NCI-H69 (cell line): ENCODE results near the gene NEBL.

Source experiments
- DNase-seq: peaks from one replicate; lab custom pipeline; 2025; lab: John Stamatoyannopoulos, UW

The NEBL gene

DNA sequence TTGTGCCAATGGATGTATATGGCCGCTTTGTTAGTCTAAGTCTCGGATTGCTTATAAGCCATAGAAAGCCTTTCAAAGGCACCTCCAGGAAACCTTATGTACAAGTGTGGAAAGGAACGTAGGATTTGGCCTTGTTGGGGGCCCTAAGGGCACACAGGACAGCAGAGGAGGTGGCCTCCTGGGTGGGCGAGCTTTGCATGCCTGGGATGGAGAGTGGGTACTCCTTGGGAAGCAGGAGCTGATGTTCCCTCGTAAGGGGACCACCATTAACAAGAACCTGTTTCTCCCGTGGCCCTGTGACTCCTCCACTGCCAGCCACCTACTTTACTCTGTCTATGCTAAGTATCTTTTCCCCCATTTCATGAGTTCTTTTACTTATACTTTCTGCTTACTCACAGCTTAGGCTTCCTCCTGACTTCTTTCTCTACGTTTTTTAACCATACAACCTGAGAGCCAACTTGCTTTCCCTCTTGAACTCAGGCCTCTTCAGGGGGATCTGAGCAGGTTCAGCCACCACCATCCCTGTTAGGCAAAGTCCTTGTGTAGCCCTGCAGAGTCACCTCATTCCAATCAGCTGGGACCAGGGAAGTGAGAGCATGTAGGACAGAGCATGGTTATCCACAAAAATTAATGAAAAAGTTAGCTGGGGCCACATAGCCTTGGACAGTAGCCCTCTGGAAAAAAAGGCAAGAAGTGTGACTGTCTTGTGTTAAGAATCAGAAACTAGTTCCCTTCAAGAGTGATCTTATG is 118.9 kb downstream of the NEBL start:
- DNase-seq = peak; percentile 33

DNA sequence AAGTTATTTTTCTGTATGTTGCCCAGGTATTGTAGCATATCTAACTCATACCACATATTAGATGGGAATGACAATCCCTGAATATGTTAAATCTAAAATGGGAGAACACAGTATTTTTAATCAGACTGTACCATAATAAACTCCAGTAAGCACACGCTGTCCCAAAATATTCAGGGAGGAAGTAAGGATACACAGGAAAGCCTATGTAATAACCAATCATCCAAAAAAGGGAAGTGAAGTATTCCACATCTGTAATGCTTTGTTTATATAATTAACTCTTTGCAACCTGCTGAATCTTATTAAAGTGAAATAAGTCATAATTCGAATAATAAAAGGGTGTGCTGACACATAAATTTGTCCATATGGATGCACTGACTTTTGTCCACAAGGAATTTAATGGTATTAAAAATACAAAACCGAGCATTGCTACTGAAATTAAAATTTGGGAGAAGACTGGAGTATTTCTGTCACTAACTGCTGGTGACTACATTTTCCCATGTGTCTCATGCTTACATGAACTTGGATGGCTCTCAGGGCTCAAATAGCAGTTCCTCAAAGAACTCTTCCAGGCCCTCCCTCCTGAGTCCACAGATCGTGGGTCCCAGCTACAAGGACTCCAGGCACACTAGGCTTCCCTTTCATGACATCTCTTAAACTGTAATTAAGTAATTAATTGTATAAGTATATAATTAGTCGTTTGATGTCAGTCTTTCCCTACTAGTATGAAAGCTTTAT is 120.6 kb downstream of the NEBL start:
- peak; percentile 82 for DNase-seq

DNA sequence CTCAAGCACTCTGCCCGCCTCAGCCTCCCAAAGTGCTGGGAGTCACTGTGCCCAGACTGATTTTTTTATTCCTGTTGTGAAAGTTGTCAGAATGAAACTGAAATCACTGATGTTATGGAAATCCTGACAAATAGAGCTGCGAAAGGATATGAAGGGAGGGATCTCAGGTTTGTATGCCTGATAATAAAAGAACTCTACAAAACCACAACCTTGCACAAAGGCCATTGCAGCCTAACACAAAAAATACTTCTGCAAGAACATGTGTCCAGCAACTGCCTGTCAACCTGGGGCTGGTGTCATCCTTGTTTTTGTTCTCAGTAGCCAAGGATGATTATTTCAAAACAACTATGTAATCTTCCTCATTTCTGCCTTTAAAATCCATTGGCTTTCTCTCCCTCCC is 126.1 kb downstream of the NEBL start:
- no peak for DNase-seq

DNA sequence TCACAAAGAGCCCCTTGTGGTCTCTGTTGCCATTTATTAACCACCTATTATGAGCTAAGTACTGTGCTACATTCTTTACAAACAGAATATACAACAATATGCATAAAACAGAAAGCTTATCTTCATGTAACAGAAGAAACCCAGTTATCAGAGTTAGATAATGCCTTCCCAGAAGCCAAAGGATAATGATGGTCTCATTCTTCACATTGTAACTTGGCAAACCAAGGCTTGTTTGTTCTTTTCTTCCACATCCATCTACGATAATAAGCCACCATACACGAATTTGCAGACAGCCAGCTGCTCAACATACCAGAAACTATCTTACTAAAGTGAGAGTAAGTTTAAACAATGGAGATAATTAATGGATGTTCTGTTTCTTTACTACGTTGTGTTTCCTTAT is 127.6 kb downstream of the NEBL start:
- DNase-seq = no peak

GRCh38 chr10:20768843-20769242 is 128.3 kb downstream of the NEBL start:
- peak; percentile 30 for DNase-seq

DNA sequence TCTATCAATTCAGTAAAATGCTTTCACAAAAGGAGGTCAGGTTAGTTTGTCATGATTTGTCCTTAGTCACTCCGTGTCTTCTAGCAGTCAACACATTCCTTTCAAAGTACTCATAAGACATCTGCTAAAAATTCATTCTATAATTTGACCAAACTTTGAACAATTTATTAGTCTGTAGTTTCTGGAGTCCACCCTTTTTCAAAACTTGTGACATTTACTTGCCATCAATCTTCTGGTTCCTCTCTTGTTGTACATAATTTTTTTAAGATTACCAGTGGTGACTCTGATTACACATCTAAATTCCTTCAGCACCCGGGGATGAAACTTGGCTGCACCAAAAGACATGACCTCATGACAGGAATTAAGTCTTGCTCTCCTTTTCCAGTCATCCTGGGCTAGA is 130.1 kb downstream of the NEBL start:
- DNase-seq = no peak

GRCh38 chr10:20765066-20765465 is 132.0 kb downstream of the NEBL start:
- no peak for DNase-seq

- no peak for DNase-seq
Measured at GRCh38 chr10:20760460-20760859, 136.7 kb downstream of the NEBL start.

- DNase-seq = no peak
Measured at GRCh38 chr10:20748551-20748950, 148.6 kb downstream of the NEBL start.

- no peak for DNase-seq
Measured at GRCh38 chr10:20747782-20748181, 149.3 kb downstream of the NEBL start.

DNA sequence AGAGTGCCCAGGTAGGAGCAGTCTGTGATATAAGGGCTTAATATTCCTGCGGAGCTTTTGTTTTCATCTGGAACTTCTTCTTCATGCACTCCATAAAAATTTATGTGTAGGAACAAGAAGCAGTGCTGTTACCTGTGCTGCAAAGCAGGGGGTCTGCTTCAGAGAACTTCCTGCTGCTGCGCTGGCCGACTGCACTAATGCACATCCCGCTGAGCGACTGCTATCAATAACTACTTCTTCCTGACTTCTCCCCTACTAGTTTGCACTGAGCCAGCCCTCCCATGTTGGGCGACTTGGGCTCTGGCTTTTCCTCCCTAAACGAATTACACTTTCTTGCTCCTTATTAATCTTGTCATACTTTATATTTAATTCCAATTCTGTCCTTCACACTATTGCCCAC is 150.3 kb downstream of the NEBL start:
- peak; percentile 85 for DNase-seq

DNA sequence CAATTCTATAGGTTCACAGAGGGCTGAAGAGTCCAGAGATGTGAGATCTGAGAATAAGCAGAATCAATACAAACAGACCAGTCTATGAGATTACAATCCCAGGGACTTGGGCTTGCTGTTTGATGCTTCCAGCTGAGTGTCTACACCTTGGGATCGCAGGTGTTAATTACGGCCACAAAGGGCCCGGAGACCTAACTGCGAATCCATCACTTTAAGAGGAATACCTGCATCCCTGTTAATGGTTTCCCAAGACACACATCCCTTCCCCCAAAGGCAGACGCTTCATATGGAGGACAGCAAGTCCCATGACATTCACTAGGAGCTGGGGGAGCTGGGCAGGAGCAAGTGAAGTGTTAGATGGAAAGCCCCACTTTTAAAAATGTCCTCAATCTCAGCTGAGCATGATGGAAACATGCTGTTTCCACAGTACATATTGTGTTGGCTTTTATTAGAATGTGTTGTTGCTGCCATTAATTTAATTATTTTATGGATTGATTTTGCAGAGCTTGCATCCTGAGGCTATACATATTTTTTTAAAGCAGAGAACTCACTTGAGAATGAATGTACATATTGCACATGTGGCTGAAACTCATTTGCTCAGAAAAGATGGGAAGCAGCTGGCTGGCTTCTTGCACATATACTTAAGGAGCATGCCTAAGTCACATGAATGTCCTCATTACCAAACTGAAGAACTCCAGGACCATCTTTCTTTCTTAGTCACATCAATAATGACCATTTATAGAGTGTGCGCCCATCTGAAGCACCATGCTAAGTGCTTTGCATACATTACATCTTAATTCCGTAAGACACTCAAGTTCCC is 151.3 kb downstream of the NEBL start:
- DNase-seq = peak; percentile 7

DNA sequence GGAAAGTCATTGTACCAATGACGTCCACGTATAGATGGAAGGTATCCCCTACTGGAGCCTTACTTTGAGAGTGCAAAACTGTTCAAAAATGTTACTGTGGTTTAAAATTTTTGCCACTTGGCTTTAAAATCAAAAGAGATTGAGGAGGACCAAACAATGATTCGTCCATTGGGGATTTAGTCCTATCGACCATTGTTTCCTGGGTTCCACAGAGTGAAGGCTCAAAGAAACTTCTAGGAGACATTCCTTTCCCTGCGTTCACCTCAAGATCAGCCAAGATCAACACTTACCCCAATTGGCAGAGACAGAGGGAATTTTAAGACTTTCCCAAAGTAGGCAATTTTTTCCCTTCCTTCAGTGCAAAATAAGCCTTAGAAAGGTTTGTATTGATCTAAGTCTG is 152.3 kb downstream of the NEBL start:
- DNase-seq = no peak

- no peak for DNase-seq
Measured at GRCh38 chr10:20743942-20744341, 153.2 kb downstream of the NEBL start.

DNA sequence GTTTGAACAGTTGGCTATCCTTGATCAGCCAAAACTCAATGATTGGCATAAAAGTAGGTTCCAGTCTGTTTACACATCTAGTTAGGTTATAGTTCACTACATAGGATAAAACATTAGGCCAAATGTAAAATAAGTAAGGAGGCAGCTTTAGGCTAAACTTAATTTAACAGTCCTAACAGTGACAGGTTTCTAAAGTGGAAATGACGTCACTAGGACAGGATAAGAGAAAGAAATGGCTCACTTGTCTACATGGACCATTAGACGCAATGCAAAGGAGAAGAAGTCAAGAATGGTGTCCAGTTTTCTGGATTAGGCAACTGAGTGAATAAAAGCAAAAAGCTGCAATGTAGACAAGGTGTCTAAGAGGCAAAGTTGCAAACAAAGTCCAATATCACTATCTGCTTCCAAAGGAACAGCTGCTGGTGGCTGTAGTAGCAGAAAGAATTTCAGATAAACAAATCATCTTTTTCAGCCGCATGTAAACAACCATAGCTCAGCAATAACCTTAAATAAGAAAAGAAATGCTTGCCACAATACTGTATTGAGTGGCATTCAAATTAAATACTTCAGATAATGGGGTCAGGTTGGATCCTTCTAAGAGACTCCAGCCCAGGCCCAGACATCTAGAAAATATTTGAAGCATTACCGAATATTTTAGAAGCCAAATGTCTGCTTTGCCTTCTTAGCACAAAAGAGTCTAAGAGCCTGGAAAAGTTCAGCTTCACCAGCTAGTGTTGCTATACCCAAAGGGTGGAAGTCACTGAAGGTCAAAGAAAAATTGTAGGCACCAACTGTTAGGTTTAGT is 154.2 kb downstream of the NEBL start:
- DNase-seq = no peak

DNA sequence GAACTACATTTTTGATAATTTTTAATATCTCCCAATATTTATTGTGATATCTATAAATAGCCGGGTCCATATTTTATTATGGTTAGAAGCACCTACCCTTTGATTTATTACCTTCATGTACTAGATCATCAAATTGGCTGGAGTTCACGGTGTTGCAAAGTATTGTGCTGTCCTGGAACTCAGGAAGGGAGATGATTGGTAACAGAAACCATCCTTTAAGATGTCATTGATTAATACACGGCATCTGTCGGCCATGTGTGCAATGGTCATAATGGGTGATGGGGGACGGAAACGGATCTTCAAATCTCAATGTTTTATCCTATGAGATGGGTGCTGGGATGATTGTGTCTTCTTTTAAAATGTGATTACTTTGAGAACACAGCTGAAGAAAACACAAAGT is 157.0 kb downstream of the NEBL start:
- no peak for DNase-seq

GRCh38 chr10:20737107-20737506 is 160.0 kb downstream of the NEBL start:
- peak; percentile 11 for DNase-seq
